HG02884 (cell line): ENCODE data around the gene ATAT1.
A peak's percentile ranks its signal among the peaks of the same experiment; 100 is the strongest.
"Not testable (repeated sequence)": the region's sequence is repeated elsewhere in the genome, so short reads cannot be mapped to it uniquely, and the experiment has no call there.

Experiments used
- ATAC-seq: cut with Tn5 transposase; IDR thresholded peaks from one replicate; pipeline ENCODE4 v1.9.1; 2021; ENCODE audit warnings: mild to moderate bottlenecking, moderate library complexity; ENCODE audit not compliant: unreplicated experiment

The ATAT1 gene

GRCh38 chr6:30647242-30648116 lies 20.8 kb downstream of the ATAT1 start:
- peak; percentile 53 for ATAC-seq

- no peak for ATAC-seq
Measured at GRCh38 chr6:30651143-30651542, 24.5 kb downstream of the ATAT1 start.

DNA sequence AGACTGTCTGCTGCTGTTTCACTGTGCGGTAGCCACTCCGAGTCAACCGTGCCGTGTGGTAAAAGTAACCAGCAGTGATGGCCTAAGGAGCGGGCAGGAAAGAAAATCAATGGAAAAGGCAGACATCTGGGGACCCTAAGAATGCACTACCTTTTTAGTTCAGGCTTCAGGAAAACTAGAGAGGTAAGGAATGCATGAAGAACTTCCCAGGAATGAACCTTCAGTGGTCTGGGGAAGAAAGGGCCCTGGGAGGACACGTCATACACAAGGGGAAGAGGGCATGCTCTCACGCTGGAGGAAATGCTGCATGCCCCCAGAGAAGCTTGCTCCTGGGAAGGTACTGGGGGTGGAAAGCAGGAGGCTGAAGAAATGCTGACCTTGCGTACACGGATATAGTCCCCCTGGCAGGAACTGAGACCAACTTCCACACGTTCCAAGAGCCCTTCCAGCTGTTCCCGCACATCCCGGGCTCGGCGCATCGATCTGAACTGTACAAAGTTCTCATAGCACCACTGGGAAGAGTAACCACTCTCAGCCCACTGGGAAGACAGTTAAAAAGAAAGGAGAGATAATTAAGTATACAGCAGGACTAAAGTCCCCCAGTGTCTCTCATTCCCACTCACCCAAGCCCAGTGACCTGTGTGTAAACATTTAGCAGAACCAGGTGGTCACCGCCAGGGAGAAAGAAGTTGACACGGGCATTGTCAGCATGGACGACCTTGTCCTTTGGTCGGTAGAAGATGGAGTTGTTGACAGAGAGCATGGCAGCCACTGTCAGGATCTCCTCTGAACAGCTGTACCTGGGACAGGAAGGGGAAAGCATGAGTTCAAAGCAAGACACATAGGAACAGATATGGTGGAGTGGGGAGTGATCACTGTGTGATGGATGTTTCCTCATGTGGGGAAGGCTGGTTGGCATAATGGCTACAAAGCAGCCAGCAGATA lies 28.4 kb downstream of the ATAT1 start:
- no peak for ATAC-seq

DNA sequence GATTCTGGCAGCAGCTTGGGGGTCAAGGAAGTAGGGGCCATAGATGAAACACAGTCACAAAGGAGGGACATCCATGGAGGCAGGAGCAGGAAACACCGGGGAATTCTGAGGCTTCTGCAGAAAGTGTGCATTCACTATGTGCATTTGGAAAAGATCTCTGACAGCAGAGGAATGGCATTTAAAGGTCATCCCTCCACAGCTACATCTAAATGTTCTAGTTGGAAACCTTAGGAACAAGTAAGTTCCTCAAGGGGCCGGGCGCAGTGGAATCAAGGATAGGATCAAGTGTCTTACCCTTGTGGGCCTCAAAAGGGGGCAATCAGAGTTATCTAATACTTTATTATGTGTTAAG lies 29.0 kb downstream of the ATAT1 start:
- ATAC-seq = no peak

DNA sequence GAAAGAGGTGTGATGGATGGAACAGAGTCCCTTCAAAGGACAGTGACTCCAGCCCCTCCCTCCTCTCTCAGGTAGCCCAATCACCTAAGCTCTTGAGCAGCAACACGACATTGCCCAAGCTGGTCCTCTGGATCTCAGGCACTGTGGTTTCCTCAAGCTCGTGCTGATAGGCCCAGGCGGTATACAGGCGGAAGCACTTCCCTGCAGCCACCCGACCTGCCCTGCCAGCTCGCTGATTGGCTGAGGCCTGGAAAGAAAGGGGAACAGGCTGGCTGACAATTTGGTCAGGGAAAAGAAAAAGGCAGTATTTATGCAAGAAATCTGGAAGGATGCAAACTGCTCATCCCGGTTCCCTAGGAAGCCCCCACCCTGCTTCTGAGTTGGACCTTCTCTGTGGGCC lies 29.8 kb downstream of the ATAT1 start:
- no peak for ATAC-seq

- ATAC-seq = no peak
Measured at GRCh38 chr6:30657454-30657853, 30.8 kb downstream of the ATAT1 start.

- ATAC-seq = not testable (repeated sequence)
Measured at GRCh38 chr6:30657922-30658321, 31.2 kb downstream of the ATAT1 start.

DNA sequence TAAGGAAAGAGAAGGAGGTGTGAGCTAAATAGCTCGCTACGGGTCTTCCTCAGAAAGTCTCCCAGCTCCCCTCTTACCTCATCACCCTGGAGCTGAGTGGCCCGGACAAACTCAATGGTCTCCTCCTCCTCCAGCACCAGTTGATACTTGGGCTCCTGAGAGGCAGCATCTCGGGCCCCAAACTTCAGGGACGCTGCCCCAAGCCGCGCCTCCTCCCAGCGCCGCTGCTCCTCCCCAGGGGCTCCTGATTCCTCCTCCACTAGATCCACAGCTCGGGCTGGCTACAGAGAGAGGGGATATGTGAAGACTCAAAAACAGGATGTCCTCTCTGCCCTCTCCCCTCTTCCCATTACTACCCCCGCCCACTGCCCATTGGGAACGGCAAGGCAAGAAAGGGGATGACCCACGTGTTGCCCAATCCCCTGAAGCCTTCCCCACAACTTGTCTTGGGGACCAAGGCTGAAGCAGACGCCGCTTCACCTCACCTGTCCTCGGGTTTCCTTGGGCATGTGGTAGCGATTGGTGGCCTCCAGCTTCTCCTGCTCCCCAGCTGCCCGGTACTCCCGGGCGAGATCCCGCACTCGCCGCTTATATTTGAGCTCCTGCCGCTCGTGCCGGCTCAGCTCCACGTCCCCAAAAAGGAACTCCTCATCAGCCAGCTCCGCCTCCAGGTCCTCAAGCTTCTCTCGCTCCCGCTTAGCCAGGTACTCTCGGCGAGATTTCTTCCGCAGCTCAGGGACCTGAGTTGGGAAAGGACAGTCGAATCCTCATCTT lies 38.5 kb downstream of the ATAT1 start:
- no peak for ATAC-seq

- not testable (repeated sequence) for ATAC-seq
Measured at GRCh38 chr6:30666300-30666699, 39.6 kb downstream of the ATAT1 start.

GRCh38 chr6:30670760-30671527 lies 44.3 kb downstream of the ATAT1 start:
- no peak for ATAC-seq

DNA sequence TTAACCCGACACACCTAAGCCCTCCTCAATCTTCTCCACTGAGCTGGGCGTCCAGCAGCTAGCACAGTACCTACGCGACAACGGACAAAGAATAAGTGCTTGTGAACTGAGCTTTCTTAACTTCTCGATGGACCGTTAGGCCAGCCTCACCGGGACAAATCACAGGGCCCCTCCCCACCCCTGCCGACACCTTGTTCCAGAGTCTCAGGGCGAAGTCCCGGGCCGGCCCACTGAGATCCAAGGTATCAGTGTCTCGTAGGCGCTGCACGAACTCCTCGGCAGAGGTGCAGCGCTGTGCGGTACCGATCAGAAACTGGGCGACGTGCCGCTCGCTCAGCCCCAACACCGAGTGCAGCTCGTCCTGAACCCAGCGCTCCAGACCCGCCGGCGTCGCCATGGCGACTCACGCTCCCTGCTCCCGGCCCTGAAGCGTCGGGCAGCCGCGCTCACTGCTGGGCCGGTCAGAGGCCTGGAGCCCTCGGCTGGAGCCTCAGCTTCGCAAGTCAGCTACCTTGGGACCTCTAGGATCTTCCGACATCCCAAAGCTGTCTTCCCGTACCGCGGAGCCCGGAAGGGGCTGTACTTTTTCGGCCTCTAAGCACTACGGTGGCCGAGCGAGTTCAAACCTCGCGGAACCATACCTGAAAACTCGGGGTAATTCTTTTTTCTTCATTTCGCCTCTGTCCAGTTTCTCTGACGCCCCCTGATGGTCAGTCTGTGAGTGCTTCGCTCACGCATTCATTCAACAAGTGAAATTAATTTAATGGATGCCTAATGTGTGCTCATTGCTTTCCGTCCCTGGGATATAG lies 46.0 kb downstream of the ATAT1 start, which contains the start of gene DHX16:
TSS of gene DHX16 (minus strand) at position 562 of the 809 bp plus-strand sequence. CDS start at position 397, 165 bp downstream.
- peak; percentile 57 for ATAC-seq

GRCh38 chr6:30676660-30677285 lies 50.1 kb downstream of the ATAT1 start:
- no peak for ATAC-seq

DNA sequence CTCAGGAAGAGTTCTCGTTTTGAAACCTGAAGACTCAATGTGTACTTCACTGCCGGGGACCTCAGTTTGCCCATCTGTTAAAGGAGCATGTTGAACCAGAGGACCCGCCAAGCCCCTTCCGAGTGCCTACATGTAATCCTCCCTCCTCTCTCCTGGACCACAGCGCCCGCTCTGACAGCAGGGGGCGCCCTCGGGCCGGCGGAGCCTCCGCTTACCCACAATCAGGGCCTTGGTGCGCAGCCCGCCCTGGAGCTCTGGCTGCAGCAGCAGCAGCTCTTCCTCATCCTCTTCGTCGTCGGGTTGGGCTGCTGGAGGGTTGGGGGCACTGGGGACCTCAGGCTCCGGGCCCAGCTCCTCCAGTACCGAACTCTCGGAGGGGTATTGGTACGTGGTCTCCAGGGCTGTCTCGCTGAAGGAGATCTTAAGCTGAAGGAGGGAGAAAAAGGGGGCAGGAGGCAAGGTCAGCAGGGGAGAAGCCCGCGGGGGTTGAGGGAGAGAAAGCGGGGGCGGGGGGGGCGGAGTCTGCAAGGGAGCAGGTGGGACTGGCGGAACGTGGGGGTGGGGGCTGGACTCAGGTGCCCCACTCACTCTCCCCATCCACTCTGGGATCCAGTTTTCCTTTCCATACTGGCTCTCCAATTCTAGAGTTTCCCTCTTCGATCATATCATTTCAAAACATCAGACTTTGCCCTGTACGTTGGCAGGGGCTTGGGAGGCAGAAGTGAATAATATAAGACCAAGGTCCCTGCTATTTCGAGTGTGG lies 52.5 kb downstream of the ATAT1 start:
- no peak for ATAC-seq

DNA sequence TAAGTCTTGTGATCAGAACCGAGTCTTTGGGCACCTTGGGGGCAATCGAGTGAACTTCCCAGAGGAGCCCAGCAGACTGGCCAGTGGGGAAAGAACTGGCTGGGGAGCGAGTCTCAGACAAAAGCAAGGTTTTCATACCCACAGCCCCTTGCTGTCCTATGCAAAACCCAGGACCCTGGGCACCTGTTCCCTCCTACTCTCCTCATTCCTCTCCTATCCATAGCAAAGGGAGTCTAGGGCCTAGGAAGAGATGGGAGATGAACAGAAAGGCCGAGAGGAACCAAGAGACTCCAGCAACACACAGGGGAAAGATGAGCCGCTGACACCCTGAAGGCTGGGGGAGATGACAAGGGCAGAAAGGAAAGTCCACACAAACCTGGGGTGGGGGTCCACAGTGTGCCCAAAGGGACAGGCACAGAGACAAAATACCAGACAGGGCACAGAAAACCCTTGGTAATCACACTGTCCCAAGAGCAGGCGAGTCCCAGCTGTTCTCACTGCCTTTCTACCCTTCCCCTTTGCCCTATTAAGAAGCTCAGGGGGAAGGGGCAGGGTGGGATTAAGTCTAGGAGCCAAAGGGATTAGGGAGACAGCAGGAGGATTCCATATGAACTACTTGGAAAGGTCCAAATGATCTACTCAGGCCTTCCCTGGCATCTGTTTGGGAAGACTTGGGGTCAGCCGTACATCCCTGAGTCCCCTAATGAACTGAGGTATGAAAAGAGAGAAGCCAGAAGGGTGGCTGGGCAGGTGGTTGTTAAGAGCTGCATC lies 53.3 kb downstream of the ATAT1 start:
- ATAC-seq = no peak

DNA sequence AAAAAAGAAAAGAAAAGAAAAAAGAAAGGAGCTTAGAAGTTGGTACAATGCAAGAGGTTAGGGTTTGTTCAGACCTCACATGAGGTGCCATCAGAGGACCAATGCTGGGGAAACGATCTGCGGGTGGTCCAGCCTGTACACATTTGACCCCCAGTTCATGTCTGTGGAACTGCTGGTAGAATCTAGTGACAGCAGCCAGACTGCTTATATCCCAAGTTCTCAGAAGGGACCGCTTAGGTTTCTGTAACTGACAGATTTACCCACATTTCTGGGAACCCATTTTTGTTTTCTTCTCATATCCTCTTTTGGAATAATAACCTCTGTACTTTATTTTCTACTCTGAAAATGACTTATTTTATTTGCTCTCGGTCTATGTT lies 55.1 kb downstream of the ATAT1 start:
- ATAC-seq = no peak

DNA sequence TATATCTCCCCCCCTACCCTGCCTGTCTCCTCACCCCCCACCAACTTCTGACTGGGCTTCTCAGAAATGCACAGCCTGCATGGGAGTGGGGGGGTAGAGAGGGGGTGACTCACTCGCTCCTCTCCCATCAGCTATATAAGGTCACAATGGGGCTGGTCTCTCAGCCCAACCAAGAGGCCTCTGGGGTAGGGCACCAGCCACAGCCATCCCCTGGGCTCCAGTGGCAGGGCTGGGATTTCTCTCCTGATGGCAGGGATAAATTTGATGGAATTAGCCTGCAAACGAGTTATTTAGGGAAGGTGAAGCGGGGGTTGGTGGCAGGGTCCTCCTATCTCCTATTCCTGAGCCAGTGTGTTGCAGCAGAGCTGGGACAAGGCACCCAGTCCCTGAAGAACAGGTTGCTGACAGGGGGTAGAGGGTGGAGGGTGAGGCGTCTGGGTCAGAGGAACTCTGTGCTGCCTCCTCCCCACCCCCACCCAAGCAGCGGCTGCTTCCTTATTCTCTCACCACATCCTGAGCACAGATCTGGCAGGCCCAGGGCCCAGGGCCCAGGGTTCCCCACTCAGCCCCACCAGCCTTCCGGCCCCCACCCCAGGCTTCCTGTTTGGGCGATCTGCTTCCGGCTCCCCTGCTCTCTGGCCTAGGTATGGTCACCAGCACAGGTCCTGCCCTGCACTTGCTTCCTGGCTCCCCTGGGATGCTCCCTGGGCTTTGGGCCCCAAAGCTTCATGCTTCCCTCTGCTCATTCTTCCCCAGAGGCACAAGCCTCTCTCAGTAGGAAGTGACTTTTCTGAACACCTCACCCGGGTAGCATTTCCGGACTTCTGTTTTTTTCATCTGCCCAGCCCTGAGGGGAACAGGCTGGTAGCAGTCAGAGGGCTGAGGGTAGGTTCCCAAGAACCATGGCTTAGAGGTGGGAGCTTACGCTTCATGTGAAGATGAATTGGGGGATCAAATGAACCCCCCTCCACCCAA lies 55.8 kb downstream of the ATAT1 start:
- peak; percentile 38 for ATAC-seq
